Stimulated activated CD4-positive, alpha-beta T cell treated with anti-CD3 and anti-CD28 coated beads, Interleukin-12 subunit alpha, Interleukin-12 subunit beta, amount 100 ng/mL, for 4 hours (primary cell): ENCODE measurements around the gene SCFD1.
"Not testable (repeated sequence)": the region's sequence is repeated elsewhere in the genome, so short reads cannot be mapped to it uniquely, and the experiment has no call there.

ENCODE experiments used
- DNase-seq: peaks from one replicate; pipeline ENCODE4 v3.0.0-alpha.2; 2020

SCFD1 gene

GRCh38 chr14:30614155-30614554, 8.0 kb upstream of the SCFD1 start:
- DNase-seq, result no peak

GRCh38 chr14:30620178-30620577, 1.9 kb upstream of the SCFD1 start:
- DNase-seq, result no peak

GRCh38 chr14:30621354-30621939, 672 bp upstream of the SCFD1 start:
- DNase-seq, result no peak

DNA sequence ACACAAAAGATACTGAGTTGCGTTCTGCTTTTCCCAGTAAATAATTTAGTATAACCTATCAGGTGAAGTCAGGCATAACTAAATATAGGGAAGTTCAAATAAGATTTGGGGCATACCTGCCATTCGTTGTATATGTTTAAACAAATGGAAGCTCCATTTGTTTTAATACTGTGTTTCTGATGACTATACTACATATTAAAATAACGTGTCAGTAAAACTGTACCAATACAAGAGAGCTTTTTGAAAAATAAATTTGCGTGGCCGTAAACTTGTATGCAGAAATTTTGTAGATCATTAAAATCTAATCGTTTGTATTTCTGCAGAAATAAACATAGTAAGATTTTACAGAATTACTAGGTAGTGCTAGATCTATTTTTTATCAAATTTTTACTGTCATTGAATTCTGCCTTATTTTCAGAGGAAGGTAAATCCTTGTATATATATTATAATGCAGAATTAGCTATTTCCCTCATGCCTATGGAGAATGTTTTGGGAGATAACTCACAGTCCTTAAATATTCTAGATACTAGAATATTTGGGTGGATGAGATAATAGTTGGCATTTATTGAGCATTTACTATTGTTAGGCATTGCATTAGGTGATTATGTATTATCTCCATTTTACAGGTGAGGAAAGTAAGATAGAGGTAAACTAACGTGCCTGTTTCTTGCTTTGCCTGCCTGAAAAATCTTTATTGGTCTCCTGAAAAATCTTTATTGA, 1.5 kb downstream of the SCFD1 start:
- DNase-seq, result no peak

- DNase-seq, result no peak
Observed at GRCh38 chr14:30624132-30624423, 2.0 kb downstream of the SCFD1 start.

DNA sequence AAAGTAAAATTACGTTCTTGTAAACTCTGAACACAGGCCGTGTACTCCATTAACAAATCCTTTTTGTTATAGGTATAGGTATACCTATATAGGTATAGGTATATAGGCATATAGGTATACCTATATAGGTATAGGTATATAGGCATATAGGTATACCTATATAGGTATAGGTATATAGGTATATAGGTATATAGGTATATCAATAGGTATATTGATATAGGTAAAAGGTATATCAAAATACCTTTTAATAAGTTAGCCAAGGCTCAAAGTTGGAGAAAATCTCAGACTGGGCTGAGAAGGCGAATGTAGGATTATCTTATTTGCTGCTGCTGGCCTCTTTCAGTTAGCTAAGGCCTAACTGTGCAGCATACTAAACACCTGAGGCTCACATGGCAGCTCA, 3.4 kb downstream of the SCFD1 start:
- no peak for DNase-seq

GRCh38 chr14:30629432-30629831, 7.3 kb downstream of the SCFD1 start:
- DNase-seq, result not testable (repeated sequence)

DNA sequence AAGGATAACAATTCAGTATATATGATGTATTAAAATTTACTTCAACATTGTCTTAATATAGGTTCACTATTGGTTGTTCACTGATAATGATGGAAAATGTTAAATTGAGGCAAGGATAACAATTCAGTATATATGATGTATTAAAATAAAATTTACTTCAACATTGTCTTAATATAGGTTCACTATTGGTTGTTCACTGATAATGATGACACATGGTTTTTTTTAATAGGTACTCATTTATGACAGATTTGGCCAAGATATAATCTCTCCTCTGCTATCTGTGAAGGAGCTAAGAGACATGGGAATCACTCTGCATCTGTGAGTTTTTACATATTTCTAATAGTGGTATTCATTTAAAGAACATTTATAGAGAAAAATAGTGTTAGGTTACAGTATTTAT, 8.1 kb downstream of the SCFD1 start:
- DNase-seq, result no peak

DNA sequence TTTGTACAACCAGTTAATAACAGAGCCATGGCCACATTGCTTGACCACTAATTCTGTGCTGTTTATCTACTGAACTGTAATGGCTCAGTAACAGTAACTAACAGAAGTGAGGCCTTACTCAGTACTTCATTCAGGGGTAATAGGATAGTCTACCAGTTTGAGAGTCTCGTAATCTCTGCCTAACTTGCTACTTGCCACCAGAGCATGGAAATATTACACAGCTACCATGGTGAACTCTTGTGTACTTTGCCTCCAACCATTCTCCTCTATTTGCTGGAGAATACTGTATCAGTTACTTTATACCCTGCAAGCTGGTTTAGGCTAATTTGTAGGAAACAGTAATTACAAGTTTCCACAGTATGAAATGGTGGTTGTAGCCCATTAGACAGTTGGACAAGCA, 10.6 kb downstream of the SCFD1 start:
- DNase-seq, result no peak

DNA sequence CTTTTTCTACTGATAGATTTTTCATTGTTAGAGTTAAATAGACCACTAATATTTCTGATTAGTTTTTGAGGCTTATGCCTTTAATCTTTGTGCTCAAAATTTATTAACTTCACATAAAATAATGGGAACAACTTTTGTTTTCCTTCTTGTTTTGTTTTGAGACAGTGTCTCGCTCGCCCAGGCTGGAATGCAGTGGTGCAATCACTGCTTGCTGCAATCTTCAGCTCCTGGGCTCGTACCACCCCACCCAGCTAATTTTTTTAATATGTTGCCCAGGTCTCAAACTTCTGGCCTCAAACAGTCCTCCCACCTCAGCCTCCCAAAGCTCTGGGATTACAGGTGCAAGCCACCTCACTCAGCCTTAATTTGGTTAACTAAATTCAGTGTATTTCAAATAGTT, 16.8 kb downstream of the SCFD1 start:
- DNase-seq, result no peak

DNA sequence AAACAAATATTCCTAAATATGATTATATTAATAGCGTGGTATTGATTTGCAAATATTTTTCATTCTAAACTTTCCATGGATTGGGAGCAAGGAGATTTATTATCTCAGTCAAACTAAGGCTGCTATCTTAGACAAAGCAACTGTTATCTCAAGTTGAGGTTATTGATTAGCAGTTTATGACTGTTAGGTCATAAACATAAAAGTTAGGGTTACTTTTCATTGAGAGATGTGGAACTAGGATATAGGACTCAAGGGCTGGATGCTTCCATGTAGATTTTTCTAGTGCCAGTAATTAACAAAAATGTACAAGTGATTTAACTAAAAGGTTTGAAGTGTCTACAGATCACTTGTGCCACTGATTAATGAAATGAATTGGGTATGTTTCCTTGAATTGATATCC, 19.1 kb downstream of the SCFD1 start:
- no peak for DNase-seq

DNA sequence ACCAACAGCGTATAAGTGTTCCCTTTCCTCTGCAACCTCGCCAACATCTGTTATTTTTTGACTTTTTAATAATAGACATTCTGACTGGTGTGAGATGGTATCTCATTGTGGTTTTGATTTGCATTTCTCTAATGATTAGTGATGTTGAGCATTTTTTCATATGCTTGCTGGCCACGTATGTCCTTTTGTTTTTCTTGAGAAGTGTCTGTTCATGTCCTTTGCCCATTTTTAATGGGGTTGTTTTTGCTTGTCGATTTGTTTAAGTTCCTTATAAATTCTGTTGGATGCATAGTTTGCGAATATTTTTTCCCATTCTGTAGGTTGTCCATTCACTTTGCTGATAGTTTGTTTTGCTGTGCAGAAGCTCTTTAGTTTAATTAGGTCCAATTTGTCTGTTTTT, 22.3 kb downstream of the SCFD1 start:
- not testable (repeated sequence) for DNase-seq

- no peak for DNase-seq
Observed at GRCh38 chr14:30645600-30645999, 23.5 kb downstream of the SCFD1 start.

DNA sequence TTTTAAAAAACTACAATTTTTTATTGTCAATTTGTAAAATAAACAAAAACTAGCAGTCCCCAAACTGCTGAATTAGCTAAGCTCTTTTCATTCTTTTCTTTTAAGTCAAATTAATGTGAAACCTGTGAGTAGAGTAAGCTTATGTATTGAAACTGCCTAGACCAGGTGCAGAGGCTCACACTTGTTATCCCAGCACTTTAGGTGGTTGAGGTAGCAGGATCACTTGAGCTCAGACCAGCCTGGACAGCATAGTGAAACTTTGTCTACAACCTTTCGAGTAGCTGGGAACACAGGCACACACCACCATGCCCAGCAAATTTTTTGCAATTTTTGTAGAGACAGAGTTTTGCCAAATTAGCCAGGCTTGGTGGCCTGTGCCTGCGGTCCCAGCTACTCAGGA, 26.4 kb downstream of the SCFD1 start:
- DNase-seq, result no peak

DNA sequence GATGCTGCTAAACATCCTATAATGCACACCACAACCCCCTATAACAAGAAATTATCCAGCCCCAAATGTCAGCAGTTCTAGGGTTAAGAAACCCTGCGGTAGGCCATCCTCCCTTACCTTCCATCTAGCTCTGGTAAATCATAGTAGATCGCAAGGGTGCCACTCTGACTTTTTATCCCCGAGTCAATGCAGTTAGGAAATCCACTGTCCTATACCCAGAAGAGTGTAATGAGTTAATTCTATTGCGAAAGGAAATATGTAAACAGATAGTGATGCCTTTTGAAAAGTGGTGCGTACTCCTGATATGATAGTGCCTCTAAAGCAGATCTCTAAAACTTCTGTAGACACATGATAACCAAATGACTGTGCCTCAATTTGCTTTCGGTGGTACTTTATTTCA, 29.8 kb downstream of the SCFD1 start:
- no peak for DNase-seq

DNA sequence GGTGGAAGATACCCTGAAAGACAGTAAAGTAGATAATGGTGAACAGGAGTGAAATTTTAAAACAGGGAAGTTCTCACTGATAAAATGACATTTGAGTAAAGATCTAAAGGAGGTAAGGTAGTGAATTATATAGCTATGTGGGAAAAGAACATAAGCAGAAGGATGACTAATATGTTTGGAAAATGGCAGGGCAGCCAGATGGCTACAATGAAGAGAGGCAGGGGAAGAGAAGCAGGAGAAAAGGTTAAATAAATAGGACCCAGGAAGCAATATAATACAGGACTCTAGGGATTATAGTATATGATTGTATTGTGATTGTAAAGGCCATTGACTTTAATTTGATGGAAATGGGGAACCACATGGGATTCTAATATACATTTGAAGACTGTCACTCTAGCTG, 33.0 kb downstream of the SCFD1 start:
- no peak for DNase-seq

DNA sequence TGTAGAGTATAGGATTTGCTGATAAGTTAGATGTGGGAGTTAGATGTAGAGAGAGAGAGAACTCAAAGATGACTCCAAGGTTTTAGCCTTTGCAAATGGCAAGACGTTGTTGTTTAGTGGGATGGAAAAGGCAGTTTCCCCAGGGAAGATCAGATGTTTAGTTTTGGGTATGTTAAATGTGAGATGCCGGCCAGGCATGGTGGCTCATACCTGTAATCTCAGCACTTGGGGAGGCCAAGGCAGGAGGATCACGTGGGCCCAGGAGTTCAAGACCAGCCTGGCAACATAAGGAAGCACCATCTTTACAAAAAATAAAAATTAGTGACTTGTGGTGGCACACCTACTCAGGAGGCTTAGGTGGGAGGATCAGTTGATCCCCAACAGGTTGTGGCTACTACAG, 33.5 kb downstream of the SCFD1 start:
- no peak for DNase-seq

DNA sequence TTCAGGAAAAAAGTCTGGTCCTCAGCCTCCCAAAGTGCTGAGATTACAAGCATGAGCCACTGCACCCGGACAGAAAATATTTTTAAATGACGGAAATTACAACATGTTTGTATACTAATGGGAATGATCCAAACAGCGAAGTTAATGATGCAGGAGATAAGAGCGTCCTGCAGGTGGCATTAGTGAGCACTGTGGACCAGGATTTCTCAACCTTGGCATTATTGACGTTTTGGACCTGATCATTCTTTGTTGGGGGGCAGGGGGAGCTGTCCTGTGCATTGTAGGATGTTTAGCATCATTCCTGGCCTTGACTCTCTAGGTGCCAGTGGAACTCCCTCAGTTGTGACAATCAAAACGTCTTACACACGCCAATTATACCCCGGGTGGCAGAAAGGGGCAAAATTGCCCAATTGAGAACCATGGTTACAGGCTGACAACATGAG, 34.1 kb downstream of the SCFD1 start:
- DNase-seq, result peak; percentile 6

DNA sequence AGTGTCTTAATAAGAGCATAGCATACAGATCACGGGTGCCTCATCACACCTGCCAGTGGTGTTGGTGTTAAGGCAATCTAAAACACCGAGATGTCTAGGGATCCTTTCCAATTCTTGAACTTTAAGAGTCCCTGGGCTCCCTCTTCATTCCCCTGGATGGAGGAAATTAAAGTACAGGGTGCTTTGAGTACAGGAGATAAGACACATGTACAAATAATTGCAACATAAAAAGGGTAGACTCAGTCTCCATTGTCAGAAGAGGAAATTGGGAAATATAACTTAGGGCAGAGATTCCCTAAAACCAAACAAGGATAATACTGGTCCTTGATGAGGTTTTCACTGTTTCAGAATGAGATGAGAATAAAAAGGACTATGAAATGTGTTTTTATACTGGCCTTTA, 34.9 kb downstream of the SCFD1 start:
- no peak for DNase-seq

GRCh38 chr14:30657606-30658163, 35.6 kb downstream of the SCFD1 start:
- no peak for DNase-seq

- DNase-seq, result no peak
Observed at GRCh38 chr14:30658645-30659044, 36.5 kb downstream of the SCFD1 start.

DNA sequence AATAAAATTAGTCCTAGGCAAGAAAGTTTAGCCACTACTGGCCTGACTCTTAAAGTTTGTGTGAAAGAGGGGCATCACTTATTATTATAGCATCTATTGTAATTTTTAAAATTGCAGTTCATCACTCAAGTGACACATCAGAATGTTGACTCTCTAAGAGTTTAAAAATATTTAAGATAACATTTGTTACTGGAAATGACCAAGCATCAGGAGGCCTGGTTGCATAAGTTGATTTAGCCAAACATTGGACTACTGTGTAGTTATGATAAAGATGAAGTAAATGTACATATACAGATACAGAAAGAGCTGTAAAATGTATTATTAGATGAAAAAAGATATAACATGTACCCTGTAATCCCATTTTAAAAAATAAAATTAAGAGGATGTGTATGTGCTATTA, 47.5 kb downstream of the SCFD1 start:
- no peak for DNase-seq

- no peak for DNase-seq
Observed at GRCh38 chr14:30673071-30673470, 51.0 kb downstream of the SCFD1 start.

DNA sequence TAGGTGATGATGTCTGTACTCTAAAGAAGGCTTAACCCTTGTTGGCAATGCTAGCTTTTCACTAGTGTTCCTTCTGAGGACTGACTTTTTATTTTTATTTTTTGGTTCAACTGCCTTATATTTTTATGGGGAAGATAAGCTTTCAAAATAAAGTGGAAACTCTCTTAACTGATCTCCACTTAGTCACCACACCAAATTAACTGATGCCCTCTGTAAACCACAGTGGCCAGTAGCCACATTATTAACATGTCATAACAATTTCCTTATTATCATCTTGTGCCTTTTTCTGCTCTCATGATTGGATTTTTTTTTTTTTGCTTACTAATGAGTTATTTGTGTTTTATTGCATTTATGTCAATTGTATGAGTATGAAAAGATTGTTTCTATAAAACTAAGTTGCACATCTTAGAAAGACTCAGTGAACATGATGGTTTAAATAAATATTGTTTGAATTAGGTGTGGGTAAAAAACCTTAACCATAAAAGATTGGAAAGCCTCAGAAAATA, 56.9 kb downstream of the SCFD1 start:
- no peak for DNase-seq

DNA sequence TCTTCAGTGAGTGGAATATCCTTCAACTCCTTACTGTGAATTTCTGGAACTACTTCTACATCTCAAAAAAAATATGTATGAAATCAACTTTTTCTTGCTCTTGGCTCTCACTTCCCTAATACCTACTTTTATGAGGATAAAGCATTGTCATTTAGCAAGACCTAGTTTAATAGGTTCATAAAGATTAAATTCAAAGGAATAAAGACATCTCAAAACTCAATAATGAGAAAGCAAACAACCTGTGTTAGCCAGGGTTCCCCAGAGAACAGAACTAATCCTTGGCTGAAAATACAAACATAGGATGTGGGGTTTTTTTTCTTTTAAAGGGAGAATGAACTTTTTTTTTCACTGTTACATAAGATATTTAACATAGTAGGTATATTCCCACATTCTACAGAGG, 57.9 kb downstream of the SCFD1 start:
- no peak for DNase-seq
